GM12878 (cell line): Measurements from ENCODE around the gene HTRA3. TPM values are rescaled to one million over a fixed set of nuclear protein-coding genes. Genes with fewer than 3 reads are reported as not detected.

Experiments used
- ATF2 ChIP-seq: IDR thresholded peaks from 2 replicates; pipeline ENCODE4 v1.6.1; 2012; ENCODE audit warnings: low read length, inconsistent platforms
- FOXM1 ChIP-seq: IDR thresholded peaks from 2 replicates; pipeline ENCODE4 v1.6.1; 2012; ENCODE audit warnings: low read depth, mild to moderate bottlenecking, inconsistent platforms, low read length, moderate library complexity
- JUNB ChIP-seq: IDR thresholded peaks from 2 replicates; pipeline ENCODE4 v1.6.1; 2016; ENCODE audit warnings: antibody characterized with exemption, mild to moderate bottlenecking
- MEF2A ChIP-seq: IDR thresholded peaks from 2 replicates; pipeline ENCODE4 v1.6.1; 2011; ENCODE audit warnings: low read depth, mild to moderate bottlenecking, low read length, moderate library complexity; ENCODE audit not compliant: insufficient read depth
- polyA plus RNA-seq, 11 experiments: library from polyadenylated mRNA; depleted of rRNA in 4 of 11; unstranded in 6 of 11; stranded (reverse) in 5 of 11; fragments of >200 nt; fragmentation: Nextera tagmentation in 4 of 11; fragmentation: Illumina TruSeq in 1 of 11; extraction: Ambion mirVana in 4 of 11; extraction: Trizol in 1 of 11; gene quantifications; 1 replicate in 1 of 11; 2 replicates in 10 of 11; pipeline versions ENCODE4 v1.2.1 to v1.2.3, GENCODE V29; 2011 to 2016; ENCODE audit warnings: inconsistent platforms in 2 of 11, missing spikeins in 2 of 11, low read depth in 1 of 11
- total RNA-seq, 4 experiments: library from RNA; depleted of rRNA in 3 of 4; stranded (reverse); fragments of >200 nt in 3 of 4; fragmentation: Illumina TruSeq in 1 of 4; extraction: Trizol in 1 of 4; gene quantifications; 2 replicates each; pipeline versions ENCODE4 v1.2.1 to v1.2.3, GENCODE V29; 2013 to 2021
- TF ChIP-seq, protein P1 (sequence below): fragments of 450-650 bp; IDR thresholded peaks from 2 replicates; pipeline ENCODE4 v1.6.1; 2018; ENCODE audit warnings: mild to moderate bottlenecking, low read depth, moderate library complexity; ENCODE audit not compliant: partially characterized antibody
- TF ChIP-seq, protein P2 (sequence below): IDR thresholded peaks from 2 replicates; pipeline ENCODE4 v1.6.1; 2012; ENCODE audit warnings: improper control_type of control experiment, low read depth, low read length; ENCODE audit not compliant: insufficient replicate concordance
- TF ChIP-seq, protein P3 (sequence below): fragments of 450-650 bp; formaldehyde crosslinking; IDR thresholded peaks from 2 replicates; pipeline ENCODE4 v1.5.0; 2022; ENCODE audit warnings: mild to moderate bottlenecking, missing genetic modification characterization

Gene HTRA3
- total and polyA plus RNA-seq, 10 of the 15 experiments (the other 5 are each of a cell fraction or from before 2014, with no cell fraction given), result 0.04 to 1.2 (median 0.08) TPM; not detected in 7

GRCh38 chr4:8282134-8282641 is 12.6 kb downstream of the HTRA3 start (continued):
- TF ChIP-seq MEF2A (no peak), ATF2 (no peak), JUNB (no peak), FOXM1 (no peak)
- TF ChIP-seq, protein P1, sequence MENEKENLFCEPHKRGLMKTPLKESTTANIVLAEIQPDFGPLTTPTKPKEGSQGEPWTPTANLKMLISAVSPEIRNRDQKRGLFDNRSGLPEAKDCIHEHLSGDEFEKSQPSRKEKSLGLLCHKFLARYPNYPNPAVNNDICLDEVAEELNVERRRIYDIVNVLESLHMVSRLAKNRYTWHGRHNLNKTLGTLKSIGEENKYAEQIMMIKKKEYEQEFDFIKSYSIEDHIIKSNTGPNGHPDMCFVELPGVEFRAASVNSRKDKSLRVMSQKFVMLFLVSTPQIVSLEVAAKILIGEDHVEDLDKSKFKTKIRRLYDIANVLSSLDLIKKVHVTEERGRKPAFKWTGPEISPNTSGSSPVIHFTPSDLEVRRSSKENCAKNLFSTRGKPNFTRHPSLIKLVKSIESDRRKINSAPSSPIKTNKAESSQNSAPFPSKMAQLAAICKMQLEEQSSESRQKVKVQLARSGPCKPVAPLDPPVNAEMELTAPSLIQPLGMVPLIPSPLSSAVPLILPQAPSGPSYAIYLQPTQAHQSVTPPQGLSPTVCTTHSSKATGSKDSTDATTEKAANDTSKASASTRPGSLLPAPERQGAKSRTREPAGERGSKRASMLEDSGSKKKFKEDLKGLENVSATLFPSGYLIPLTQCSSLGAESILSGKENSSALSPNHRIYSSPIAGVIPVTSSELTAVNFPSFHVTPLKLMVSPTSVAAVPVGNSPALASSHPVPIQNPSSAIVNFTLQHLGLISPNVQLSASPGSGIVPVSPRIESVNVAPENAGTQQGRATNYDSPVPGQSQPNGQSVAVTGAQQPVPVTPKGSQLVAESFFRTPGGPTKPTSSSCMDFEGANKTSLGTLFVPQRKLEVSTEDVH, result no peak
- TF ChIP-seq, protein P2, sequence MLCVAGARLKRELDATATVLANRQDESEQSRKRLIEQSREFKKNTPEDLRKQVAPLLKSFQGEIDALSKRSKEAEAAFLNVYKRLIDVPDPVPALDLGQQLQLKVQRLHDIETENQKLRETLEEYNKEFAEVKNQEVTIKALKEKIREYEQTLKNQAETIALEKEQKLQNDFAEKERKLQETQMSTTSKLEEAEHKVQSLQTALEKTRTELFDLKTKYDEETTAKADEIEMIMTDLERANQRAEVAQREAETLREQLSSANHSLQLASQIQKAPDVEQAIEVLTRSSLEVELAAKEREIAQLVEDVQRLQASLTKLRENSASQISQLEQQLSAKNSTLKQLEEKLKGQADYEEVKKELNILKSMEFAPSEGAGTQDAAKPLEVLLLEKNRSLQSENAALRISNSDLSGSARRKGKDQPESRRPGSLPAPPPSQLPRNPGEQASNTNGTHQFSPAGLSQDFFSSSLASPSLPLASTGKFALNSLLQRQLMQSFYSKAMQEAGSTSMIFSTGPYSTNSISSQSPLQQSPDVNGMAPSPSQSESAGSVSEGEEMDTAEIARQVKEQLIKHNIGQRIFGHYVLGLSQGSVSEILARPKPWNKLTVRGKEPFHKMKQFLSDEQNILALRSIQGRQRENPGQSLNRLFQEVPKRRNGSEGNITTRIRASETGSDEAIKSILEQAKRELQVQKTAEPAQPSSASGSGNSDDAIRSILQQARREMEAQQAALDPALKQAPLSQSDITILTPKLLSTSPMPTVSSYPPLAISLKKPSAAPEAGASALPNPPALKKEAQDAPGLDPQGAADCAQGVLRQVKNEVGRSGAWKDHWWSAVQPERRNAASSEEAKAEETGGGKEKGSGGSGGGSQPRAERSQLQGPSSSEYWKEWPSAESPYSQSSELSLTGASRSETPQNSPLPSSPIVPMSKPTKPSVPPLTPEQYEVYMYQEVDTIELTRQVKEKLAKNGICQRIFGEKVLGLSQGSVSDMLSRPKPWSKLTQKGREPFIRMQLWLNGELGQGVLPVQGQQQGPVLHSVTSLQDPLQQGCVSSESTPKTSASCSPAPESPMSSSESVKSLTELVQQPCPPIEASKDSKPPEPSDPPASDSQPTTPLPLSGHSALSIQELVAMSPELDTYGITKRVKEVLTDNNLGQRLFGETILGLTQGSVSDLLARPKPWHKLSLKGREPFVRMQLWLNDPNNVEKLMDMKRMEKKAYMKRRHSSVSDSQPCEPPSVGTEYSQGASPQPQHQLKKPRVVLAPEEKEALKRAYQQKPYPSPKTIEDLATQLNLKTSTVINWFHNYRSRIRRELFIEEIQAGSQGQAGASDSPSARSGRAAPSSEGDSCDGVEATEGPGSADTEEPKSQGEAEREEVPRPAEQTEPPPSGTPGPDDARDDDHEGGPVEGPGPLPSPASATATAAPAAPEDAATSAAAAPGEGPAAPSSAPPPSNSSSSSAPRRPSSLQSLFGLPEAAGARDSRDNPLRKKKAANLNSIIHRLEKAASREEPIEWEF, result no peak
- TF ChIP-seq, protein P3, sequence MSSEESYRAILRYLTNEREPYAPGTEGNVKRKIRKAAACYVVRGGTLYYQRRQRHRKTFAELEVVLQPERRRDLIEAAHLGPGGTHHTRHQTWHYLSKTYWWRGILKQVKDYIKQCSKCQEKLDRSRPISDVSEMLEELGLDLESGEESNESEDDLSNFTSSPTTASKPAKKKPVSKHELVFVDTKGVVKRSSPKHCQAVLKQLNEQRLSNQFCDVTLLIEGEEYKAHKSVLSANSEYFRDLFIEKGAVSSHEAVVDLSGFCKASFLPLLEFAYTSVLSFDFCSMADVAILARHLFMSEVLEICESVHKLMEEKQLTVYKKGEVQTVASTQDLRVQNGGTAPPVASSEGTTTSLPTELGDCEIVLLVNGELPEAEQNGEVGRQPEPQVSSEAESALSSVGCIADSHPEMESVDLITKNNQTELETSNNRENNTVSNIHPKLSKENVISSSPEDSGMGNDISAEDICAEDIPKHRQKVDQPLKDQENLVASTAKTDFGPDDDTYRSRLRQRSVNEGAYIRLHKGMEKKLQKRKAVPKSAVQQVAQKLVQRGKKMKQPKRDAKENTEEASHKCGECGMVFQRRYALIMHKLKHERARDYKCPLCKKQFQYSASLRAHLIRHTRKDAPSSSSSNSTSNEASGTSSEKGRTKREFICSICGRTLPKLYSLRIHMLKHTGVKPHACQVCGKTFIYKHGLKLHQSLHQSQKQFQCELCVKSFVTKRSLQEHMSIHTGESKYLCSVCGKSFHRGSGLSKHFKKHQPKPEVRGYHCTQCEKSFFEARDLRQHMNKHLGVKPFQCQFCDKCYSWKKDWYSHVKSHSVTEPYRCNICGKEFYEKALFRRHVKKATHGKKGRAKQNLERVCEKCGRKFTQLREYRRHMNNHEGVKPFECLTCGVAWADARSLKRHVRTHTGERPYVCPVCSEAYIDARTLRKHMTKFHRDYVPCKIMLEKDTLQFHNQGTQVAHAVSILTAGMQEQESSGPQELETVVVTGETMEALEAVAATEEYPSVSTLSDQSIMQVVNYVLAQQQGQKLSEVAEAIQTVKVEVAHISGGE (CRISPR knock-in tag), result no peak
